COLO668 (cell line): ENCODE data around the gene QSOX1.
A peak's percentile ranks its signal among the peaks of the same experiment; 100 is the strongest.

Experiments used
- DNase-seq: peaks from one replicate; lab custom pipeline; 2025; ENCODE audit not compliant: unreplicated experiment; lab: John Stamatoyannopoulos, UW

QSOX1 gene

DNA sequence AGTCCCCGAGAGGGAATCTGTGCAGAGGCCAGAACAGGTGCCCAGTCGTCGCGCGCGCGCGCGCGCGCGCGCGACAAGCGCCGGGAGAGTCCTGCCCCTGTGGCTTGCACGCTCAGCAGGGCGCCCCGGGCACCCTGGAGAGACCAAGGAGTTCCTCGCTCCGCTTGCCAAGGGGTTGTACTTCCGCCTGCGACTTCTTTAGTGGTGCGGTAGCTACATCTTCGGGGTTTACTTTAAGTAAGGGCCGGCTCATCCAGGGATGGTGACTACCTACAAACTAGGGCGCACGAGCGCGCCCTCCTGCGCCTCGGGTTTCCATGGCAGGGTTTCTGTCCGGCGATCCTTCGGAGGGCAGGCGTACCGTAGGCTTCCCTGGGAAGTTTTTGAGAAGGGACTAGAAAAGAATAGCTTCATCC lies 76.8 kb downstream of the QSOX1 start:
- DNase-seq = peak; percentile 82

DNA sequence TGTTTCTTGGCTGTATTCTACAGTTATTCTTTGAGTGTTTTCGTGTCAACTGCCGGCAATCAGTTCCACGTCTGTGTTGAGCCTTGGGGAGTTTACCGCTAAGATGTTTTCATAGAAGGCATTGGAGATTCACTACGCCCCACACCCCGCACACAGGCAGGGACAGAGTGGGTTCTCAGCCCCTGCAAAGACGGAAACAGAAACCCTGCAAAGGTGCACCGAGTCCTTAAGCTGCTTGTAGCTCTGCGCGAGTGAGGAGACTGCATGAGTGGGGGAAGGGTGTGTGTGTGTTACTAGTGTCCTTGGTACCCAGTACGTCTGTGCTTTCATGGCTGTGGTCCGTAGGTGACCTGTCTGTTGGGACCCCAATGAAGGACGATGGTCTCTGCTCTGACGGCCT lies 77.3 kb downstream of the QSOX1 start:
- no peak for DNase-seq

DNA sequence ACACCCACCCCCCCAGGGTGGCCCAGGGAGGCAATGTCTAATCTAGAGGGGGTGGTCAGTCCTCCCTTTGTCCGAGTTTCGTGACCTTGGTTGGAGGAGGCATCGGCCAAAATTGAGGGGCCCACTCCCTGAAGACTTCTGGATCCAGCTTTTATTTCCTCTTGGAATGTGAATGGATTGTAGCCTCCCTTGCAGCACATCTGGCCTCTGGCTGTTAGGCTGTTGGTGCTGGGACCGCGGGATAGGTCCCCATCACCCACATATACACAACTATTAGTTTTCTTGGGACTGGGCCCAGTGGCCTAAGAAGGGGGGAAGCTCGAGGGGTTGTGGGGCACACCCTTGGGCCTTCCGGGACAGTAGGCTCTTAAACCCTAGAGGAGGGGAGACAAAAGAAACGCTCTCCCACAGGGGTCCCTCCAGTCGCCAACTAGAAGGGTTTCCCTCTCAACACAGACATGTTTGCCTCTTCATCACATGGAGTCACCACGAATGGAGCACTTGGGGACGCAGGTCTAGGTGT lies 77.9 kb downstream of the QSOX1 start:
- no peak for DNase-seq

DNA sequence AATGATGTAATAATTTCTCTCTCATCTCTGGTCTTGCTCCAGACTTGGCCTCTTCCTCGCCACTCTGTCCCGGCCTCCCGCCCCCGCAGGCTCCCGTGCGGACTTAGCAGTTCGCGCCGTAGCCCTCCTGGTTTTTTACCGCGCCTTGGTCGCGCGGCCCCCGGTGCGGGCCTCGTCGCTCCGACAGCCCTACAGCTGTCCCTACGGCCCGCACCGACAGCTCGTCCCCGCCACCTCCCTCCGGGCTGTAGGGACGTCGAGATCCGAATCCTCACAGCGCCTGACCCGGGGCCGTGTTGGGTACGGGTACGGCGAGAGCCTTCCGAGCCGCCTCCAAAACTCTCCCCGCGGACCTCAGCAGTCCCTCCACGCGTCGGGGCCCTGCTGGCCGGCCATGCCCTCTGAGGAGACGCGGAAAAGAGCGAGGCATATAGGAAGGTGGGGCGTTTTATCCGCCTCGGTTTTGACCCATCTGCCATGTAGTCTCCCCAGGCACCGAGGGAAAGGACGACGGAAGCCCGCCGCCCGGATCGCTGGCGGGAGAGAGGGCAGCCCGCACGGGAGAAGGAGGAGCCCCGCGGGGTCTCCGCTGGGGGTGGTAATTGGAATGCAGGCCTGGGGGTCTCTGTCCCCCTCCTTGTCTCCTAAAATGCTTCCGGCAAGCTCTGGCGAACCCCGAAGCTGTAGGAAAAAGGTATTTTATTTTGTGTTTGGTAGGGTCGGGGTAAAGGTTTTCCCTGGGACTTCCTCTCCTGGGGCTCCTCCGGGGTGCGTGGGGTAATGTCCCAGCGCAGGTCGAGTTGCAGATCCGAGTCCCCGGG lies 78.7 kb downstream of the QSOX1 start:
- DNase-seq = no peak

DNA sequence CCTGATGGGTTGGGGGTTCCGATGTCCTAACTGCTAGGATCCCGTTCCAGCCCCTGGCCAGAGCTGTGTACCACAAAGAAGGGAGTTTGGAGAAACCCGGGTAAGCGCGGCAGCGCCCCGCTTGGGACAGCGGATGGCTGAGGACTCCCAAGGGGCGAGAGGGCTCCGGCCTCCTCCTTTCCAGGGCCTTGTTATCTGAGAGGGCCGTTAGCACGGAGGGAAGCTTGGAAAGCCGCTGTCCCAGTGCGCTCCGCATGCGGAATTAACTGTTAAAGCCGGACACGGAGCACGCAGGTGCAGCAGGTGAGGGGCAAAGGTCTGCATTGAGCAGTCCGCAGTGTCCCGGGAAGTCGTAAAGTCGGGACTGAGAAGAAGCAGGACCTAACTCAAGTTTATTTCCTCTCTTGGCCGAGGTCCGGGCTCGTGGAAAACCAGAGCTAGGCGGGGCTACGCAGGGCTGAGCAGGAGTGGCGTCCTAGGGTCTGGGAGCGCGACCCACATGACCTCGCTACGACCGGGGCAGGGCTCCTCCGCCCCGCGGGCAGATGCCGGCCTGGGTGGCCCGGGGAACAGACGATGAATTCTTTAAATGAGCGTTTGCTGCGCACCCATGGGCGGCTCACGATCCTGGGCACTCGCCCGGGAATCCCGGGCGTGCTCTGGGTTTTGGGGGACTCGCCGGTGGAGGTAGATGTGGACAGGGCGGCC lies 79.9 kb downstream of the QSOX1 start:
- peak; percentile 39 for DNase-seq

DNA sequence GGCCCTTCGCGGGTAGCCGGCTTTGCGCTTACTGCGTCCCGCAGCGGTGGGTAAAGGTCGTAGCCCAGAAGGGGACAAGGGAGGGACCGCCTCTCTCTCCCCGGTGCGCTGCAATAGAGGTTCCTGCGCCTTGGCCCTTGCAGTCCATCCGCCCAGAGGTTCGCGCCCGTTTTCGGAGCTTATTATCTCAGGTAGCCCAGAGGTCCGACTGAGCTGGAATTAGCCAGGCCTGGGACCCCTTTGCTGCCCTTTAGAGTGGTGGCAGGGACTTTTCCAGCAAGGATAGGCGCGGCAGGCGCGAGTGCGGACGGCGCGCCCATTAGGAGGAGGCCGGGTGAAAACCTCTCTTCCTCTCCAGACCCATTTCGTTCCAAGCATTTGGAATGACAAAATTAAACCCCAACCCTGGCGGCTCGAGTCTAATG lies 80.4 kb downstream of the QSOX1 start:
- DNase-seq = no peak

DNA sequence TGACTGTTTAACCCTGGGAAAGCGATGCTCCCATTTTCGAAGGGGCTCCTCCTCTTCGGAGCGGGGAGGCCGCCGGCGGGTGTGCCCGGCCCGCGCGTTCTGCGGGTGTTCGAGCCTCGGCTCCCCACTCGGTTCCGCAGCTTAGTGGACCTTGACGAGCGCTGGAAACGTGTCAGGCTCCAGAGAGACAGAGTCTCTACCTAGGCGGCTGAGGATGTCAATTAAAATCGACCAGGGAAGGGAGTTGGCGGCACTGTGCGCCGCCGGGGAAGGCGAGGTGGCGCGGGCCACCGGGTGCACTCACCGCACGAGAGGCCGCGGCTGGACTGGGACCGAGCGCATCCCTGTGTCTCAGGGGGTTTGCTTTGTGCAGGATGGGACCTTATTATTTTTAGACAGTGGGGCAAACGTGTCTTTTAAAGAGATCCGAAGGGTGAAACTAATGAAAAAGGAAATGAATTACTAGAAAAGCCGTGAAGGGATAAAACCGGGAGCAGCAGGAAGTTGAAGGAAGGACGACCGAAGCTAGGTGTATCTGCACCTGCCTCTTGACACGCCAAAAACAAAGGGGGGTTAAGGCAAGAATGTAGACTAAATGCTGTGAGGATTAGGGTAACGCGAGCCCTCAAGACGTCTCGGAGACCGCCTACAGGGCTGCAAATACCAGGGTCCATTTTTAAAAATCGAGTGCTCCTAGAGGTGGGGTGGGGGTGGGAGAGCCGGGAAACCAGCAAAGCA lies 81.0 kb downstream of the QSOX1 start:
- peak; percentile 30 for DNase-seq

DNA sequence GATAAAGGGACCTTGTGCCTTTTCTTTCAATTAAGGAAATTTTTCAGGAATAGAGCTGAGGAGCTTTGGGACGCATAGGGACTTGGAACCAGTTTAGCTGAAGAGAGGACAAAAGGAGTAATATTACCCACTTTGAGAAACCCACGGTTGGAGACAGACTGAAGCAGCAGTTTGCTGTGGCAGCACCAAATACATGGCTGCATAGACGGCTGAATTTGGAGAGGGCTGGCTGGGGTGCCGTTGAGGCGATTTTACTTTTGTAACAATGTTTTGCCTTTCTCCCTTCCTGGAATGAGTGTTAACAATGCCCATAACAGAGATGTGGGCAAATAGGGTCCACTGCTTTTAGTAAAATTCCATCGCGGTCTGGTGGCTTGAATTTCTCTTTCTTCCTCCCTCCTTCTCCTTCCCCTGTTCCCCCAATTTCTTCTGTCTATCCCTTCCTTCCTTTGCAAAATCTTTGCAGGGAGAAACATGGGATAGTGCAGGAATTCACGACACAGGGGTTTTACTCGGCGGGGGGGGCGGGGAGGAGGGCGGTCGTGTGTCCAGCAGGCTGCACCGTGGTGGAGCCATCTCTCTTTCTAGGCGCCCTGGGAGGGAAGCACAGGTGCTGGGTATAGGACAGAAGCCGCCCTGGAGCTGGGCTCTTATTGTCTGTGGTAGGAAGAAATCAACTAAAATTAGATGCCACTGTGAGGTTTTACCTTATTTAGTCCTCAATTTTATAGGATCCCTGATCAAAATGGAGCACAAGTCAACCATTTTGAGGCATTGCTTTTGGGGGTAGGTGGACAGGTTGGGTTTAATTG lies 82.2 kb downstream of the QSOX1 start:
- DNase-seq = no peak

DNA sequence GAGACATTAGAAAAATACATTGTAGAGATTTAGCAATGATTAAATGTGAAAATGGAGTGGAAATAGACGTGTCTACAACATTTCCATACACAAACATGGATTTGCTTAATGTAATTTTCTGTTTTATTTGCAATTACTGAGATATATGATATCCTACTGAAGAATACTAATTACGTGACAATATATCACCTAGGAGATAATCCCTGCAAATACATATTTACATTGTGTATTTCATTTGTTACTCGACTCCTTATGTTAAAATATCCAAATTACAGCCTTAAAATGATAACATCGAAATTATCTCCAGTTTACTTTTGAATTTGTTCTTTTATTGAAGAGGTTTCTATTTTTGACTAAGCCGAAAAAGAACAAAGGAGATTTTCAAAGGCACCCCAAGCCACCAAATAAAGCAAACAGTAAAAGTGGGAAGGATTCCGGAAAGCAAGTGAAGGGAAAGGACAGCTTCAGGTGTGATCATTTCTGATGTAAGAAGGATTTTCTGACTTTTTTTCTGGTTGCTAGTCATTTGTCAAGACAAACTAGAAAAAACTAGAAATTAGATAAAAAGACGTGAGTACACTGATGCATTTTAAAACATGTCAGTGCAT lies 83.3 kb downstream of the QSOX1 start:
- DNase-seq = no peak

DNA sequence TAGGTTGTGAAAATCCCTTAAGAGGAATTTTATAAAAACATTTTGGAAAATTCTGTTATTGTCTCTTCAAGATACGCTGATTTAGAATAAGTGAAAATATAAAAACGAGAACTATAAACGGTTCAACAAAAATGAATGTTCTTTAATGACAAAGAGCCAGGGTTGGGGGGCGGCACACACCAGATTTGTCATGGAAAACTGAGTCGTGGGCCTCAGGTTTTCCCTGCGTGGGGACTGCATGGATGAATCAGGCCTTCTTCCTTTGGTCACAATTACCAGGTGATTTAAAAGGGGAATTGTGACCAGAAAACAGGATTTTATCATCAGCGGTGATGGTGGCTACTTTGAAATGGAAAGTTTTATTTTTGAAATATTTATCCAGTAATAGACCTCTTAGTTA lies 84.0 kb downstream of the QSOX1 start:
- DNase-seq = no peak

DNA sequence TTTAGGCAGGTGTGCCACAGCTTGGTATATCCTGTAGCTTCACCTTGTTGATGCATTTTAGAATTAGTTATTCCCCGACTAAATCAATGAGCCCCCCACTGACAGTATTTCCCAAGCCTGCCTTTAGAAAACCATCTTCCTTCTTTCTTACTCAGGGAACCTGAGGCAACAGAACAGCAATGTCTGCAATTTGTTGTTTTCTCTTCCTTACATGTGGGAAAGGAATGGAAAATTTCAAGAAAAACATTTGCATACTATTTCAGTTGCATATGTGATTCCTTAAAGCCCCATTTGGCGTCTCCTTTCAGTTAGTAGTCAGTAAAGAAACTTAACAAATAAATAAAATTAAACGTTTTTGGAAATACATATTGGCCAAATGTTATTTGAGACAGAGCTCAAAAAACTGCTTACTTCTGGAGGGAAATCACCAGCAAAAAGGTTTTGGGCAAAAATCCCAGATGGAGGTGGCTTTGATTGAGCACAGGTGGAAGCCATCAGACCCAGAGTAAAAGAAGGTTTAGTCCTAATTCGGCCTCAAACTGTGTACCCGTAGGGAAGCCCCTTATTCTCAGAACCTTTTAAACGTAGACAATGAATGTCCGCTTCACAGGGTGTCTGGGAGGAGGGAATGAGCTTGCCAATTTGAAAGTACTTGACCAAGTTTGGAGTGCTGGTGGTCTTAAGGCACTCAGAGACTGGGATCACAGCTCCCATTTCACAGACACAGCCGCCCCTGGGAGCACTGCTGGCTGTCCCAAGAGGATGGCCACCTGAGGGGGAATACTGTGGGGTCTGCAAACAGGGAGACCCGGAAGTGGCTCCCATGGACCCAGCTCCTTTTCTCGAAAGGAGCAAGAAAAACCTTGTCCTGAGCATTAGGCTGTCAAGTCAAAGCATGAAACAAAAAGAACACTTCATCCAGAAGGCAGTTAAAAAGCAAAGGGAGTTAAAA lies 84.8 kb downstream of the QSOX1 start:
- DNase-seq = no peak

DNA sequence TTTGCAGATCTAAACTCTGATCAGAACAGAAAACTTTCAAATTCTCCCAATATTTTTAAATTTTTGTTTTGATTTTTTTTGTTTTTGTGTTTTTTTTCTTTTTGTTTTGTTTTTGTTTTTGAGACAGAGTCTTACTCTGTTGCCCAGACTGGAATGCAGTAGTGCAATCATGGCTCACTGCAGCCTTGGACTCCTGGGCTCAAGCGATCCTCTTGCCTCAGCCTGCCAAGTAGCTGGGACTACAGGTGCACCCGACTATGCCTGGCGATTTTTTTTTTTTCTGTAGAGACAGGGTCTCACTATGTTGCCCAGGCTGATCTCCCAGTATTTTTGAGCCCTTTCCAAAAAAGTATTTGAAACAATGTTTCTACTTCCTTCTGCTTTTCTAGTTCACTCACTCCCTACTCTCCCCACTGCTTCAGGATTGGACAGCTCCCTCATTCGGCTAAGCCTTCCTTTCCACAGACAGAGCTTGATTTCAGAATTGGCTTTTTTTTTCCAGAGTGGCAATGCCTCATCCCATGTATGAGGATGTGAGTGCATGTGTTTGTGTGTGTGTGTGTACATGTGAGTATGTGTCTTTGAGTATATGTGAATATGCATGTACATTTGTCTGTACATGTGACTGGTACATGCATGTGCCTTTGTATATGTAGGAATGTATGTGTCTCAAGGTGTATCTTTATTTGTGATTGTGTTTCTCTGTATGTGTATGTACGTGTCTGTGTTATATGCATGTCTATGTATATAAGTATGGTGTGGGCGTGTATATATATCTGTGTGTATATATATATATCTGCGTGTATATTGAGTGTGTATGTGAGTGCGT lies 87.3 kb downstream of the QSOX1 start:
- no peak for DNase-seq

DNA sequence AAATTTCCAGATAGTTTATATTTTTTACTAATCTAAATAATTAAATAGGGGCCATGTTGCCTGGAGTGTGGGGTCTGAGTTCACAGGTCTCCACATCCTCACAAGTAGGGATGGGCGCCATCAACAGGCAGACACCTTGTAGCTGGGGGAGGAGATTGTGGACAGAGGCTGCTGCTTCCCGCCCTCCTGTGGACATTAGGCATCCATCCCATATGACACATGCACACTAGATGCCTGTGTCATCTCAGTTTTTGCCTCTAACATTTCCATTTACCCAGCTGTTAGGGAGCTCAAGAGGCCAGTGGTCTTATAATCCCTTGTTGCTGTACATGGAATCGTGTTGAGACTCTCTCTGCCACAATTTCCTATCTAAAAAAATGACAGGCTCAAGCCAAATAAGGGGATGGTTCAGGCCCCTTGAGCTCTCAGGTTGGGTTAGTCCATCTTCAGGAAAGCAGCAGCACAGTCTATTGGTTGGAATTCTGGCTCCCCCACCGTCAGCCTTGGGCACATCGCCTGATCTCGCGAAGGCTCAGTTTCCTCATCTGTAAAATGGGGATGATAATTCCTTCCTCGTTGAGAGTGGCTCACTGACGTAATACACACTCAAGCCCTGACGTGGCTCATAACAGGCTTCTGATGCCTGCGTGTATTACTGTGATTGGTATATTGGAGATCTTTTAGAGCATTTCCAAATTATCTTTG lies 89.0 kb downstream of the QSOX1 start:
- no peak for DNase-seq

DNA sequence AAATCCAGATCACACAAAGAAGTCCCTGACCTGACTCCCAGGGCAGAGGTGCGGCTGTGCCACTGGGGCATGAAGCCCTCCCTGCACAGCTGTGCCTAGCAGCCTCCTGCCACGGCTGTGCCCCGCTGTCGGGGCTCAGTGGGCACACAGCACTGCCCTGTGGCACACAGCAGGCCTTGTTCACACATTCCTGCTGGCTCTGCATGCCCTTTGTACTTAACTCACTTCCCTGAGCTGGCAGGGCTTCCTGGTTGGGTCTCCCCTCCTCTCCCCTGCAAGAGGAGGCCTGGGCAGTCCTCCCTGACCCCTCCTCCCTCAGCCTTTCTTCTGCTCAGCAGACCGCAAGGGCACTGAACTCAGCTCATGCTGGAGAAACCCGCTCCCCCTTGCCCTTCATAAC lies 90.2 kb downstream of the QSOX1 start:
- DNase-seq = no peak

DNA sequence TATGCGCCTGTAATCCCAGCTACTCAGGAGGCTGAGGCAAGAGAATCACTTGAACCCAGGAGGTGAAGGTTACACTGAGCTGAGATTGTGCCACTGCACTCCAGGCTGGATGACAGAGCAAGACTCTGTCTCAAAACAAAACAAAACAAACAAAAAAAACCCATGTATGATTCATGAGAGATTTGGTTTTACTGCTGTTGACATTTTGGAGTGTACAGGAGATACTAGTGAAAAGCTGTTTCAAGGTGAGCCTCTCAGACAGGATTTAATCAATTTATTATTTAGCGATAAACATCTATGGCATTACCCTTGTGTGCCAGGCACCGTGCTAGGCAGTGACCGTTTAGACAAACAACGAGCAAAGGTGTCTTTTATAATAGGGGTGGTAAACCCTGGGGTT lies 91.9 kb downstream of the QSOX1 start:
- no peak for DNase-seq

DNA sequence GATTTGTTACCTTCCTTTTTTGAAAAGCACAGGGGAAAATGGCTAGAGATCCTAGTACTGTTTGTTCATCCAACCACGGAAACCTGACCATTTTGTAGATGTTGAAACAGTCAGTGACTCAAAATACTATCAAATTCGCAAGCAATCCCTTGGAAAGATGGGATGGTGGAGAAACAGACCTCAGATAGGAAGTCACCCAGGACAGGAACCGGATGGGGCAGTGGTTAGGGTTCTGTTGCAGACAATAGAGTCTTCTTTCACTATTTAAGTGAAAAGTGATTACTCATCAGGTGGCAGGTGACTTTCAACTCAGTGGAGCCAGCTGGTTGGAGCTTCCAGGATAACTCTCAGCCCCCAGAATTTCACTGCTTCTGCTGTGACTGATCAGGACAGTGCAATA lies 92.4 kb downstream of the QSOX1 start:
- DNase-seq = peak; percentile 35

DNA sequence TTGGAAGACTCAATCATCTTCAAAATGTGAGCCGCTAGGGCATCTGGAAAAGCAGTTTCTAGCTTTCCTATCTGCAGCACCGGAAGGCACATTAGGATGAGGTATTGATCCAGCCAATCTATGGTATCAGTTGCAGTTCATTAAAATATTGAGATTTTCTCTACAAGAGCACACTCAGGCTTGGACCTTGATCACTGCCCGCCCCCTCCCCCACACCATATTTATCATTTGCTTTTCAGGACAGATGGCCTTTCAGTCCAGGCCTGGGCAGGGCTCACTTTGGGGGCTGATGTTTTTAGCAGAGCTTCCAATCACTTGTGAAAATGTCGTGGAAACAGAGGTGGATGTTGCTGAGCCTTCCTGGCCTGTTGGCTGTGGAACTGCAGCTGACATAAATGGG lies 92.9 kb downstream of the QSOX1 start:
- DNase-seq = no peak

DNA sequence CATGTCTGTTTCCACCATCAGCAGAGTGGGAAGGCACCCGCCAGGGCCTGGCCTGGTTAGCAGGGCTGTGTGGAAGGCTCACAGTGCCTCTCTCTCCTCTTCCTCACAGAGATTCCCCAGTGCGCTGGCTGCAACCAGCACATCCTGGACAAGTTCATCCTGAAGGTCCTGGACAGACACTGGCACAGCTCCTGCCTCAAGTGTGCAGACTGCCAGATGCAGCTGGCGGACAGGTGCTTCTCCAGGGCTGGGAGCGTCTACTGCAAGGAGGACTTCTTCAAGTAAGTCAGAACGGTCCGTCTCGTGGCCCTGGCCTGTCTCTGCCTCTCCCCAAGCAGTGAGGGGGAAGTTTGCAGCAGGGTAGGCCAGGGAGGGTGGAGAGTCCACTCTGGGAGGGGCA lies 93.5 kb downstream of the QSOX1 start:
- DNase-seq = no peak
